Endothelial cell (in vitro differentiated cells): ENCODE data around the gene FNDC7. TPM values are rescaled to one million over a fixed set of nuclear protein-coding genes. Genes with fewer than 3 reads are reported as not detected.
A peak's percentile ranks its signal among the peaks of the same experiment; 100 is the strongest.

Source experiments
- DNase-seq: peaks from one replicate; pipeline ENCODE4 v3.0.0; 2021; ENCODE audit warnings: low spot score
- H3K27ac Mint-ChIP-seq: one replicate; pipeline ENCODE4 v1.8.0; 2021; ENCODE audit warnings: mixed read lengths, inconsistent platforms; ENCODE audit not compliant: unreplicated experiment
- H3K27me3 Mint-ChIP-seq: one replicate; pipeline ENCODE4 v1.8.0; 2021; ENCODE audit warnings: mild to moderate bottlenecking, moderate library complexity, mixed read lengths, inconsistent platforms; ENCODE audit not compliant: unreplicated experiment
- H3K36me3 Mint-ChIP-seq: one replicate; pipeline ENCODE4 v1.8.0; 2021; ENCODE audit warnings: mild to moderate bottlenecking, low read depth, mixed read lengths, inconsistent platforms; ENCODE audit not compliant: unreplicated experiment
- H3K4me1 Mint-ChIP-seq: one replicate; pipeline ENCODE4 v1.8.0; 2021; ENCODE audit warnings: mild to moderate bottlenecking, mixed read lengths, inconsistent platforms; ENCODE audit not compliant: unreplicated experiment
- H3K4me3 Mint-ChIP-seq: one replicate; pipeline ENCODE4 v1.8.0; 2021; ENCODE audit warnings: mild to moderate bottlenecking, mixed read lengths, inconsistent platforms; ENCODE audit not compliant: unreplicated experiment
- H3K9me3 Mint-ChIP-seq: one replicate; pipeline ENCODE4 v1.8.0; 2021; ENCODE audit warnings: mixed read lengths, inconsistent platforms; ENCODE audit not compliant: unreplicated experiment
- CTCF ChIP-seq: fragments of 200-600 bp; sonication (generic); IDR thresholded peaks from one replicate; pipeline ENCODE4 v1.5.0; 2021; ENCODE audit warnings: antibody characterized with exemption; ENCODE audit not compliant: unreplicated experiment
- total RNA-seq: library from RNA; stranded (reverse); fragmentation: NEBNext Ultra II Directional; extraction: Animal tissue kit (Norgen Biotek cat#: 25700); gene quantifications from one replicate; pipeline ENCODE4 v1.2.1, GENCODE V29; 2021; ENCODE audit not compliant: unreplicated experiment

FNDC7 gene
- total RNA-seq, 1 donor from 2014 or later: 0.15 TPM

- Mint-ChIP-seq H3K27me3 (peaks cover 10% of the 10 kb centered on the region), H3K27ac (no peak overlapping the region), H3K4me3 (no peak overlapping the region), H3K36me3 (peaks cover 5% of the 10 kb centered on the region), H3K4me1 (peaks cover 13% of the 10 kb centered on the region), H3K9me3 (no peaks in the 10 kb centered on the region)
- no peak for TF ChIP-seq CTCF
- no peak for DNase-seq
Measured at GRCh38 chr1:108750476-108751181, 37.9 kb downstream of the FNDC7 start.

GRCh38 chr1:108753363-108753762 lies 40.7 kb downstream of the FNDC7 start:
- no peak overlapping the region for H3K27ac Mint-ChIP-seq
- TF ChIP-seq CTCF: no peak
- DNase-seq: no peak
- H3K27me3 Mint-ChIP-seq: peaks cover 2% of the 10 kb centered on the region
- H3K4me3 Mint-ChIP-seq: no peak overlapping the region
- H3K4me1 Mint-ChIP-seq: peaks cover 7% of the 10 kb centered on the region
- no peaks in the 10 kb centered on the region for H3K9me3 Mint-ChIP-seq
- H3K36me3 Mint-ChIP-seq: peaks cover 5% of the 10 kb centered on the region

- no peak for TF ChIP-seq CTCF
- no peaks in the 10 kb centered on the region for H3K4me1 Mint-ChIP-seq
- no peaks in the 10 kb centered on the region for H3K36me3 Mint-ChIP-seq
- no peaks in the 10 kb centered on the region for H3K27me3 Mint-ChIP-seq
- no peak for DNase-seq
- no peaks in the 10 kb centered on the region for H3K9me3 Mint-ChIP-seq
- H3K27ac Mint-ChIP-seq: no peak overlapping the region
- H3K4me3 Mint-ChIP-seq: no peak overlapping the region
Measured at GRCh38 chr1:108758796-108759195, 46.1 kb downstream of the FNDC7 start.

- H3K4me3 Mint-ChIP-seq: peak overlapping the region; percentile 28
- H3K36me3 Mint-ChIP-seq: peaks cover 11% of the 10 kb centered on the region
- H3K27me3 Mint-ChIP-seq: no peaks in the 10 kb centered on the region
Measured at GRCh38 chr1:108767115-108767514, 54.4 kb downstream of the FNDC7 start.

More at GRCh38 chr1:108767115-108767514, 54.4 kb downstream of the FNDC7 start:
- Mint-ChIP-seq H3K27ac (peak overlapping the region; percentile 90), H3K9me3 (no peaks in the 10 kb centered on the region), H3K4me1 (peaks cover 17% of the 10 kb centered on the region)
- DNase-seq: no peak
- TF ChIP-seq CTCF: no peak
